ENCODE measurements around the gene SH2D3C. TPM values are rescaled to one million over a fixed set of nuclear protein-coding genes. Genes with fewer than 3 reads are reported as not detected.
A peak's percentile ranks its signal among the peaks of the same experiment; 100 is the strongest.

SH2D3C gene
- total RNA-seq, 1 experiment from 2014 or later: 1.7 TPM

DNA sequence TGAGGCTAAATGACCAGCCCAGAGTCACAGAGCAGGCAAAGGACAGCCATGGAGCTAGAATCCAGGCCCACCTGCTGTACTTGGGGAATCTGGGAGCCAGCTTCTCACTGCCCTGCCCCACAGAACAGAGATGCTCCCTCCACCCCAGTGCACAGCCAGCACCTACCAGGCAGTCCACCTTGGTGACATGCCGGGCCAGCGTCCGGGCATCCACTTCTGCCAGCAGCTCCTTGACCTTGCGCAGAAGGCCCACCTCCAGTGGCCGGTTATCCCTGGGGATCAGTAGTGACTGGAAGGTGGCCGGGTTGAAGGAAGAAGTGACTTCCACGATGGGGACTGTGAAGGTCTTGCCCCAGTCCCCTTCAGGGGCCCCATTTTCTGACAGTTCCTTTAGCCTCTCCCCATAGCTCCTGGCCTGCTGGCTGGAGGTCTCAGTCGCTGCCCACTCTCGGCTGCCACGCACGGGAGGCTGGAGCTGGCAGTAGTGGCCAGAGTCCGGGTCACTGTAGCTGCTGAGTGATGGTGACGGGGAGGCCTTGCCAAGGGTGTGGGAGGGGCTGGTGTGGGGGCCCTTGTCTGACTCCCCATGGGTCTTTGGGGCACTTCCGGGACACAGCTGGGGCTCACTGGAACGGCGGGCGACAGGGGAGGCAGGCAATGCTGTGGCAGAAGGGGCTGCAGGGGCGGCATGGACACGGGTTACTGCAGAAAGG, 33.9 kb downstream of the SH2D3C start:
- DNase-seq (ENCODE audit: low spot score): no peak

GRCh38 chr9:127742435-127743088, 35.9 kb downstream of the SH2D3C start:
- no peak for DNase-seq (ENCODE audit: low spot score)

DNA sequence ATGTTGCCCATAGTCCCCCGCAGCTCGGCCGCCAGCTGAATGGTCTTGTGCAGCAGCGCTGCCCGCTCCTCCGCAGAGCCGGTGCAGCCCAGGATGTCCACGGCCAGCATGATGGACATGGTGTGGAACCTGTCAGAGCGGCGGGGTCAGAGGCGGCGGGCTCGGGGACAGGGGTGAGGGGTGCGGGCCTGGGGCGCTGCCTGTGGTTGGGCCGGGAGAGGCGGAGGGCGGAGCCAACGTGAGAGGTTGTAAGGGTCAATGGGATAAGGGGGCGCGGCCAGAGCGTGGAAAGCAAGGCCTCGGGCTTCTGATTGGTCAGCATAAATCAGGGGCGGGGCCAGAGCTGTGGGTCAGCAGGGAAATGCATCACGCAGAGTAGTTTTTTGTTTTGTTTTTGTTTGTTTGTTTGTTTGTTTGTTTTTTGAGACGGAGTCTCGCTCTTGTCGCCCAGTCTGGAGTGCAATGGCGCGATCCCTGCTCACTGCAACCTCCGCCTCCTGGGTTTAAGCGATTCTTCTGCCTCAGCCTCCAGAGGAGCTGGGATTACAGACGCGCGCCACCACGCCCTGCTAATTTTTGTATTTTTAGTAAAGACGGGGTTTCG, 36.5 kb downstream of the SH2D3C start:
- no peak for DNase-seq (ENCODE audit: low spot score)

- DNase-seq (ENCODE audit: low spot score): no peak
Observed at GRCh38 chr9:127739614-127740330, 38.7 kb downstream of the SH2D3C start.

GRCh38 chr9:127738666-127739065, 39.8 kb downstream of the SH2D3C start:
- no peak for DNase-seq (ENCODE audit: low spot score)

GRCh38 chr9:127735530-127736185, 42.8 kb downstream of the SH2D3C start:
- DNase-seq (ENCODE audit: low spot score): no peak

GRCh38 chr9:127734747-127735529, 43.5 kb downstream of the SH2D3C start, which contains the start of gene TOR2A:
Gene TOR2A (minus strand): TSS chr9:127735294. CDS start chr9:127735270, 24 bp downstream.
- peak; percentile 96 for DNase-seq (ENCODE audit: low spot score)

- DNase-seq (ENCODE audit: low spot score): no peak
Observed at GRCh38 chr9:127734247-127734746, 44.2 kb downstream of the SH2D3C start.

DNA sequence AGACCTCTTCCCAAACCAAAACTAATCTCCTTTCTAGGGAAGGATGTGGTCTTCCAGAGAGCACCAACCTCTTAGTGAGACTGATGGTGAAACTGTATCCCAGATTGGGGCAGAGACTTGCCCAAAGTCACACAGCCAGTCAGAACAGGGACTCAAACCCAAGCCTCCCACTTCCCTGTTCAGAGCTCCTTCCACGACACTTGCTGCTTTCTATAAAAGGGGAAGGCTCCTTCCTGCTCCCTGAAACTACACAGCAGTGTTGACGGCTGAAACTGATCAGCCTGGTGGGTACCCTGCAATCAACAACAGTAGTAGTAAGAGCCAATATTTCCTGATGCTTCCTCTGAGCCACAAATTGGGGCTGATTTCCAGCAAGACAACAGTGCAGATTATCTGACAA, 44.9 kb downstream of the SH2D3C start:
- no peak for DNase-seq (ENCODE audit: low spot score)

- DNase-seq (ENCODE audit: low spot score): no peak
Observed at GRCh38 chr9:127732444-127732843, 46.0 kb downstream of the SH2D3C start.

- DNase-seq (ENCODE audit: low spot score): no peak
Observed at GRCh38 chr9:127731938-127732337, 46.5 kb downstream of the SH2D3C start.

- DNase-seq (ENCODE audit: low spot score): no peak
Observed at GRCh38 chr9:127730799-127731410, 47.6 kb downstream of the SH2D3C start.

DNA sequence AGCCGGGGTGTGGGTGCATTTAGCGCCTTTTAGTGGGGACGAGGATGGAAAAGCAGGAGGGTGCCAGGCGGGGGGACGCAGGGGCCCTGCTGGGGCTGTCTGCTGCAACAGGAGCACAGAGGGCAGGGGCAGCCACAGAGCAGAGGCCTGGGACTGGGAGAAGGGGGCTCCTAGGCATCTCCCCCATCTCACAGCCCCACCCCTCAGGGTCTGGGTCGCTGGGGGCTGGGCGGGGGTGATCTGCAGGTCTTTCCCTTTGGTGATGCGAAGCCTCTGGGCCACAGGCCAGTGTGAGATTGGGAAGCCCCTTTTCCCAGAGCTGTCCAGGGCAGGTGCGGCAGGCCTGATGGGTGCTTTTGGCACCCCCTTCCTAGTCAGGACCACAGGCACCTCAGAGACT, 48.2 kb downstream of the SH2D3C start:
- no peak for DNase-seq (ENCODE audit: low spot score)

DNA sequence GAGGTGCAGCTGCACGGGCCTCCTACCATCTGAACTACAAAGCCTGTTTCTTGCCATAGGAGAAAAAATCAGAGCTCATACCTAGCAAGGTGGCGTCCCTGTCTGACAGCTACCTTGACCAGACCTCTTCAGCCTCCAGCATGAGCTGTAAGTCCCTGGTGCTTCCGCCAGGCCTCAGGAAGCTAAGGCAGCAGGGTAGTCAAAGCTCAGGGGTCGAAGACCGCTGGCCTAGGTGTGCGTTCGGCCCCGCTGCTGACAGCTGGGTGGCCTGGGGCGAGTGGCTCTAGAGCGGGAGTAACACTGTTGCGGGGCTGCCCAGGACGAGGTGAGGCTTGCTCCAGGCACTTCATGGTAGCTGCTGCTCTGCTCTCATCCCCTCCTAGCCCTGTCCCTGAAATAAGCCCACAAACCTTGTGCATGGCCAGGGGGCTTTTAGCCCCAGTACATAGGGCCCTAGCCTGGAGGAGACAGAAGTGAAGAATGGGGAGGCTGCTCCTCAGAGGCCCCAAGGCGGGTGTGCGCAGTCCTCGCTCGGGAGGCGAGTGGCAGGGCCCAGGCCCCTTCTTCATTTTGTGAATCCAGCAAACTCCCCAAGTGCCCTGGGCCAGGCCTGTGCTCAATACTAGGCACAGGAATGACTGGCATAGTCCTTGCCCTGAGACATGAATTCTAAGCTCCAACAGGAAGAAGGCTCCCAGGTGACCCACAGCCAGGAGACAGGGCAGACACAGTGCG, 48.8 kb downstream of the SH2D3C start:
- DNase-seq (ENCODE audit: low spot score): no peak

GRCh38 chr9:127728808-127729207, 49.7 kb downstream of the SH2D3C start:
- DNase-seq (ENCODE audit: low spot score): no peak

GRCh38 chr9:127726871-127727270, 51.6 kb downstream of the SH2D3C start:
- DNase-seq (ENCODE audit: low spot score): no peak

DNA sequence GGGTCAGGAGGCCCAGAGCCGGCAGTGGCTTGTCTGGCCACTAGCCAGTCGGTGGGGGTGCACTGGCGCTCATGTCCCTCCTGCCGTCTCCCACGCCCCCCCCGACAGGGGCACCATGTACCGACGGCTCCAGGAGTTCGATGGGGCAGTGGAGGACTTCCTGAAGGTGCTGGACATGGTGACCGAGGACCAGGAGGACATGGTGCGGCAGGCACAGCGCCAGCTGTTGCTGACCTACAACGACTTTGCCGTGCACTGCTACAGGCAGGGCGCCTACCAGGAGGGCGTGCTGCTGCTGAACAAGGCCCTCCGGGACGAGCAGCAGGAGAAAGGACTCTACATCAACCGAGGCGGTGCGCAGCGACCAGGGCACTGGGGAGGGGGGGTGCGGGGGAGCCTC, 54.5 kb downstream of the SH2D3C start:
- DNase-seq (ENCODE audit: low spot score): no peak

GRCh38 chr9:127723444-127723843, 55.0 kb downstream of the SH2D3C start:
- peak; percentile 94 for DNase-seq (ENCODE audit: low spot score)

GRCh38 chr9:127723013-127723412, 55.5 kb downstream of the SH2D3C start:
- DNase-seq (ENCODE audit: low spot score): no peak

Measured in A172 (cell line).